ENCODE data around the gene IMMP2L.
"Not testable (repeated sequence)": the region's sequence is repeated elsewhere in the genome, so short reads cannot be mapped to it uniquely, and the experiment has no call there.

GRCh38 chr7:111609483-111610254 is 47.4 kb upstream of the IMMP2L start:
- not testable (repeated sequence) for TF ChIP-seq JUN (IDR thresholded peaks at IDR 0.05; ENCODE audit: borderline replicate concordance, insufficient read depth, insufficient read length, low read depth); MYC (IDR thresholded peaks at IDR 0.05; ENCODE audit: low read depth, low read length)
